ENCODE results near the gene NMNAT2. TPM values are rescaled to one million over a fixed set of nuclear protein-coding genes. Genes with fewer than 3 reads are reported as not detected.
A peak's percentile ranks its signal among the peaks of the same experiment; 100 is the strongest.

NMNAT2 gene
- total RNA-seq, 1 experiment from 2014 or later, result 2.4 TPM

- DNase-seq (ENCODE audit: low read depth), result no peak
These were observed 49.7 kb downstream of the NMNAT2 start for GRCh38 chr1:183368213-183369108.

DNA sequence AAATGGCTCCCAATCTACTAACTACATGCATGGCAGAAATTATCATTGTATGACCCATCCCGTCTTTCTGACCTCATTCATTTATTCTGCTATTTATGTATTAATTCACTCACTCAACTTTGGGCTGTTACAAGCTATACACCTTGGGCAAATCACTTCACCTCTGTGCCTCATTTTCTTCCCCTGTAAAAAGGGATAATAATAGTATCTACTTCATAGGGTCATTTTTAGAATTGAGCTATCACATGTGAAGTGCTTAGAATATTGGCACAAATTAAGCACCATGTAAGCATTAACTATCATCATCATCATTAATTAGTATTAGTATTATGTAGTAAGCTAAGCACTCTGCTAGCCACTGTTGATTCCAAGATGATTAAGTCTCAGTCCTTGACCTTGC, 52.1 kb downstream of the NMNAT2 start:
- no peak for DNase-seq (ENCODE audit: low read depth)

- peak; percentile 52 for DNase-seq (ENCODE audit: low read depth)
These were observed 52.5 kb downstream of the NMNAT2 start for GRCh38 chr1:183365676-183366075.

DNA sequence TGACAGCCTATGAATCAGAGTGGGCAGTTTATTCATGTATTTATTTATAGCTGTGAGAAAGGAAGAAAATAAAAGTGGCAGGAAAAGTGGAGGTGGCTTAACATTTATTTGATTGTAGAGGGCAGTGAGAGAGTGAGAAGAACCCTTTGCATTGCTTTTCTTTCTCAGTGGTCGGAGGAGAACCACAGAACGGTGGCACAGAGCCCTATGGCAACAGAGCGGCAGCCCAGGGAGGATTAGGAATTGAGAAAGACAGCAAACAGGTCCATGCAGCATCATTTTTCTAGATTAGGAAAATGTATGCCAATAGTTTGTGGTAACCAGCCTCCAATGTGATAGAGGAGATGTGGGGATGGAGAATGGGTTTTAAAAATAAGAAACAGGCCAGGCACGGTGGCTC, 53.1 kb downstream of the NMNAT2 start:
- DNase-seq (ENCODE audit: low read depth), result peak; percentile 23

- no peak for DNase-seq (ENCODE audit: low read depth)
These were observed 54.2 kb downstream of the NMNAT2 start for GRCh38 chr1:183363972-183364371.

DNA sequence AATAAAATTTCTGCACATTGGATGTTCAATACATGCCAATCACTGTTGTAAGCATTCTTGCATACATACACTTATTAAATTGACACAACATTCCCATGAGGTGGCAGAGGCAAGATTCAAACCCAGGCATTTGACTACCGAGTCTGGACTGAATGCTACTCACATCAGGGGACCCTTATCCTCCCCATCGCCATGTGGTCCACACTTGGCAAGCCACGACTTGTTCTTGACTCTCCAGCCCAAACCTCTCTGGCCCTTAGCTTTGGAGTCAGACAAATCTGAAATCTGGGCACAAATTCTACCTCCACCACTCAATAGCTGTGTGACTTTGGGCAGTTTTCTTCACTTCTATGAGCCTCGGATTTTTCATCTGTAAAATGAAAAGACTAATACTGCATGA, 57.1 kb downstream of the NMNAT2 start:
- DNase-seq (ENCODE audit: low read depth), result no peak

GRCh38 chr1:183360473-183360872, 57.7 kb downstream of the NMNAT2 start:
- no peak for DNase-seq (ENCODE audit: low read depth)

GRCh38 chr1:183356534-183357182, 61.5 kb downstream of the NMNAT2 start:
- DNase-seq (ENCODE audit: low read depth), result no peak

- no peak for DNase-seq (ENCODE audit: low read depth)
These were observed 62.4 kb downstream of the NMNAT2 start for GRCh38 chr1:183355797-183356196.

DNA sequence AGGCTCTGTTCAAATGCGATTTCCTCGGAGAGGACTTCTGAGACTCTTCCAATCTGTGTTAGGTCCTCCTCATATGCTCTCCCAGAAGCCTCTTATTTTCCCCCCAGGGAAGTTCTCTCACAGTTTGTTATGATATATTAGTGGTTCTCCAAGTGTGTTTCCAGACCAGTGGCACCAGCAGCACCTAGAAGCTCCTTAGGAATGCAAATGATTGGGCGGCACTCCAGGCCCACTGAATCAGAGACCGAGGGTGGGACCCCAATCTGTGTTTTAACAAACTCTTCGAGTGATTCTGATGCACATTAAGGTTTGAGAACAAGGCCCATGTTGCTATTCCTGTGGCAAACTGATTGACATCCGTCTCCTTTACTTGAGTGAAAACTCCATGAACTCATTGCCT, 63.0 kb downstream of the NMNAT2 start:
- no peak for DNase-seq (ENCODE audit: low read depth)

DNA sequence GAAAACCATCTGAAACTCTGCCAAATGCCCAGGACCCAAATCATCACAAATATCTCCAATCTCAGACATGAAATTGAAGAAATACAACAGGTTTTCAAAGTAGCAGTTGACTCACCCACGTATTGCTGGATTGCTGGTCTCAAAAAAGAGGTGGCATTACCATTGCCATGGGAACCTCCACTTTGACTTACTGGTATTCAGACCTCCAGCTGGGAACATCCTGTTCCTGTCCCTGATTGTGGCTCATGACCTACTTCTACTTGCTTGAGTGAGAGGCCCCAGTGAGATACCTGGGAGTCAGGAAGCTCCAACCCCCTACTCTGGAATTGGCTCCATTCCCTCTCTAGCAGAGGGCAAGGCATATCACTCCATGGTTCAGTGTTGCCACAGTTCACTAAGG, 64.6 kb downstream of the NMNAT2 start:
- DNase-seq (ENCODE audit: low read depth), result peak; percentile 74

- DNase-seq (ENCODE audit: low read depth), result peak; percentile 8
These were observed 68.9 kb downstream of the NMNAT2 start for GRCh38 chr1:183349201-183349711.

DNA sequence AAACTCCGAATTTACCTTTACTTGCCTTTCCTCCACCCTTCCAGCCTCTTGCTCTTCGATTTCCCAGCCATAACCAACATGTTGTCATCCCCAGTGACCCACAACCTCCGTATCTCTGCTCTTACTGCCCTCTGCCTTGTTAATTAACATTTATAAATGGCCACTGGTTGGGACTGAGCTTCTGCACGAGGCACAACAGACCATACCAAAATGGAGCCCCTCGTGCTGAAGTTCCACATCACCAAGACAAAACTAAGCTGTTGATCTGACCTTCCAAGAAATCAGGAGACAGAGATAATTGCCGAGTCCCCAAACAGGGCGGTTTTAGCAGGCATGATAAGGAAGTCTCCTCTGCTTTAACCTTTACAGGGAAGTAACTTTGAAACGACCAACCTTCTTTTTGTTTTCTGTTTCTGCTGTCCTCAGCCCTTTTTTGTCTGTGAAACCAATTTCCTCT, 71.9 kb downstream of the NMNAT2 start:
- DNase-seq (ENCODE audit: low read depth), result no peak

- no peak for DNase-seq (ENCODE audit: low read depth)
These were observed 78.5 kb downstream of the NMNAT2 start for GRCh38 chr1:183339556-183340167.

DNA sequence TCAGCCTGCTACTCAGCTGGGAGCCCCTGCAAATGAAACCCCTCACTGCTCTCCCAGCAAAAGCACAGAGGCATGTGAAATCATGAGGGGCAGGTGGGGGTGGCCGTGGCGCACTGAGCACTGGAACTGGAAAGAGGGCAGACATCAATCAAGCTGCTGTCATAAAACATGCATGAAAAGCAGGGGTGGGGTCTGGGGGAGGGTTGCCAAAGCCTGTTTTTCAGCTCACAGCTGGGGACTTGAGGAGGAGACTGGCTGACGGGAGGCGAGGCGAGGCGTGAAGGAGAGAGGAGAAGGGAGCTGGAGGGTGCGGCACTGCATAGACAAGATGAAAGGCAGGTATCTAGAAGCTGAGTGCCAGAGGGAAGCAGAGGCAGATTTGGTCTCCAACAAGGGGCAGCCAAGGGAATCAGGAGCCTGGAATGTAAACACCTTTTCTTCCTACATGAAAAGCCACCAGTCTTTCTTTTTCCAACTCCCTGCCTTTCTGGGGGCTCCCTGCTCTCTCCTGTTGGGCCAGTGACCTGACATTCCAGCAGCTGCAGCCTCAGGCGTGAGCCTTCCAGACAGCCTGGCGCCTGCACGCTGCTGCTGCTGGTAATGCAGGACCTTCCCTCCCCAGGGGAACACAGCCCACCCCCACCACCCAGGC, 87.0 kb downstream of the NMNAT2 start:
- no peak for DNase-seq (ENCODE audit: low read depth)

DNA sequence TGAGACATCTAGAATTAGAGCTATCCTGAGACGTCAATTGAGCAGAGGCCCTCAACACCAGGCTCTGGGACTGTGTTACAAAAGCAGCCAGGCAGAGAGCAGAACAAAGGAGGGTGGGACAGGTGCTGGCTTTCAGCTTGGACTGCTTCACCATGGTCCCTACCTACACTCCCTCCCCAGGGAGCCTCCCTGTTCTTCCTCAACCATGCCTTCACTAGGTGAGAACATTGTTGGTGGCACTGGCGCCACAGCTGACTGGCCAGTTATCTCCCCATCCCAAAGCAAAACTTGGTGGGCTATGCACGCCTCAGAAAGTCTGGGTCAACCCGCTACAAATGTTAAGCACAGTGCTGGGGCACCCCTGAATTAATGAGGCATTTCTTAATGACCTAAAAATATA, 87.8 kb downstream of the NMNAT2 start:
- no peak for DNase-seq (ENCODE audit: low read depth)

DNA sequence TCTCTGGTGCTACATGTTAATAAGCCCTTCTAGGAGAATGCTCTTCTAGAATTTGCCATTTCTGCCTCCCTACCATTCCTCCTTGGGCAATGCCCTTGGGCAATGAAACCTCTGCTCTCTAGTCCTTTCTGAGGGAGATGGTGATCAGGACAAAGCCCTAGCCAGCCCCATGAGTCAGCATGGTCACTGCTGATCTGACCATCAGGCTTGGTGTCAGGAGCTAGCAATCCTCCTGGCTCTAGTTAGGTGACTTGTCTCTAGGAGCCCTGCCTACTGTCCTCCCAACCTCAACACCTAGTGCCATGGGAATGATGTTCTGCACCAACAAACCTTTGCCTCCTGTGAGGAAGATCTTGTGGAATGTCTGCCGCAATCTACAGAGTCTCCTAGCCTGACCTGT, 89.8 kb downstream of the NMNAT2 start:
- no peak for DNase-seq (ENCODE audit: low read depth)

- DNase-seq (ENCODE audit: low read depth), result no peak
These were observed 90.5 kb downstream of the NMNAT2 start for GRCh38 chr1:183327434-183328290.

- DNase-seq (ENCODE audit: low read depth), result peak; percentile 90
These were observed 94.1 kb downstream of the NMNAT2 start for GRCh38 chr1:183323849-183324683.

GRCh38 chr1:183319606-183320005, 98.6 kb downstream of the NMNAT2 start:
- DNase-seq (ENCODE audit: low read depth), result no peak
